ENCODE results near the gene STXBP6.

Gene STXBP6

GRCh38 chr14:25069879-25070278, 19.9 kb upstream of the STXBP6 start:
- no peak overlapping the region for H3K27ac ChIP-seq
- TF ChIP-seq ZFX (IDR thresholded peaks at IDR 0.05) (no peak), CTCF (conservative IDR thresholded peaks at IDR 0.05) (no peak)

GRCh38 chr14:25067600-25067999, 17.7 kb upstream of the STXBP6 start:
- no peak overlapping the region for H3K27ac ChIP-seq
- TF ChIP-seq CTCF (conservative IDR thresholded peaks at IDR 0.05) (no peak), ZFX (IDR thresholded peaks at IDR 0.05) (no peak)

GRCh38 chr14:25062022-25062321, 12.0 kb upstream of the STXBP6 start:
- no peak for TF ChIP-seq CTCF (conservative IDR thresholded peaks at IDR 0.05)
- no peak for TF ChIP-seq ZFX (IDR thresholded peaks at IDR 0.05)

GRCh38 chr14:25056688-25057078, 6.7 kb upstream of the STXBP6 start:
- H3K27ac ChIP-seq: no peak overlapping the region
- TF ChIP-seq CTCF (conservative IDR thresholded peaks at IDR 0.05): no peak

More at GRCh38 chr14:25062022-25062321, 12.0 kb upstream of the STXBP6 start:
- no peak overlapping the region for H3K27ac ChIP-seq

- no peak for TF ChIP-seq ZFX (IDR thresholded peaks at IDR 0.05)
- TF ChIP-seq CTCF (conservative IDR thresholded peaks at IDR 0.05): no peak
- H3K27ac ChIP-seq: no peak overlapping the region
Measured at GRCh38 chr14:25055992-25056687, 6.2 kb upstream of the STXBP6 start.

- no peak overlapping the region for H3K27ac ChIP-seq
- TF ChIP-seq ZFX (IDR thresholded peaks at IDR 0.05): no peak
- TF ChIP-seq CTCF (conservative IDR thresholded peaks at IDR 0.05): no peak
Measured at GRCh38 chr14:25055005-25055404, 5.1 kb upstream of the STXBP6 start.

- no peak for TF ChIP-seq CTCF (conservative IDR thresholded peaks at IDR 0.05)
- TF ChIP-seq ZFX (IDR thresholded peaks at IDR 0.05): no peak
- no peak overlapping the region for H3K27ac ChIP-seq
Measured at GRCh38 chr14:25053585-25053984, 3.6 kb upstream of the STXBP6 start.

Data from C4-2B (cell line).